ENCODE results near the gene ADRA2C. TPM values are rescaled to one million over a fixed set of nuclear protein-coding genes. Genes with fewer than 3 reads are reported as not detected.
"Not testable (repeated sequence)": the region's sequence is repeated elsewhere in the genome, so short reads cannot be mapped to it uniquely, and the experiment has no call there.

The ADRA2C gene
- polyA plus RNA-seq, 10 donors: 1.2 to 2.4 (median 1.8) TPM

DNA sequence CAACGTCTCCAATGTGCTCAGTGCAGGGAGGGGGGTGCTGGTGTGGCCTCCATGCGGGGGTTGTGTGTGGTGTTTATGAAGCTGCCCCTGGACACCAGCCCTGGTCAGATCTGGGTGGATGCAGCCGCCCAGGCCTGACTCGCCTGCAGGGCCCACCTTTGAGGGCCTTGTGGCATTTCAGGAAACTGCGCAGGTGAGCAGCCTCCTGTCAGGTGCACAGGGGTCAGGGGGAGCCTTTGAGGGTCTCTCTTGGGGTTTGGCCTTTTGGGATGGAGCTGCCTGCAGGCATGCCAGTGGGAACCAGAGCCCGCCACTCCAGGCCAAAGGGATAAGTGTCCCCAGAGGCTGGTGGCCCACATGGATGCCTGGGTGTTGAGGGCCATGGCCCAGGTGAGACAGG is 45.4 kb downstream of the ADRA2C start:
- no peak for DNase-seq

DNA sequence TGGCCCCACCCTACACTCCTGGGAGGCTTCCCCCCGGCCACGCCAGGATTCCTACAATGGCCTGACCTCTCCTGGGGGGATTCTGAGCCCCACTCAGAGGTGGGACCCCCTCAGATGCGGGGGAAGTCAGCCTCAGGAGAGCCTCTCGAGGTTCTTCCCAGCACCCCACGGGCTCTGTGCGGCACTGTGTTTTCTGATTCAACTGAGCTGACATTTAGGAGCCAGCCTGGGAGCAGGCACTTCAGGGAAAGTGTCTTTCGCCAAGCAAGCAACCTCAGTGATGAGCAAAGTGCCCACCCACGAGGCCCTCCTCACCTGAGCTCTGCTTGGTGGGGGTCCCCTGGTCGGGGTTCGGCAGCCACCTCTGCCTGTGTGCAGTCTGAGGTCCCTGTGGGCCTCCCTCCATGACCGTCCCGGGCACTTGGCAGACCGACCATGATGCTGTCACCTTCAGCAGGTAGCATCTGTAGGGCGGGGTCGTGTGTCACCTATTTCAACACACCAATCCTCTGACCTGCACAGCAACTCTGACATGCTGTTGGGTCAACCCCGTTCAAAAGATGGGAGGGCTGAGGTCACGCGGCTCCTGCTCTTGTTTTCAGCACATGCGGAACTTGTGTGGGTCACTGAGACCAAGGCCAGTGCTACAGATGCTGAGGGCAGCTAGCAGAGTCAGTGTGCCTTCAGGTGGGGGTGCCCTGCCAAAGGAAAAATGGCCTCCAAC is 46.2 kb downstream of the ADRA2C start:
- DNase-seq: no peak

DNA sequence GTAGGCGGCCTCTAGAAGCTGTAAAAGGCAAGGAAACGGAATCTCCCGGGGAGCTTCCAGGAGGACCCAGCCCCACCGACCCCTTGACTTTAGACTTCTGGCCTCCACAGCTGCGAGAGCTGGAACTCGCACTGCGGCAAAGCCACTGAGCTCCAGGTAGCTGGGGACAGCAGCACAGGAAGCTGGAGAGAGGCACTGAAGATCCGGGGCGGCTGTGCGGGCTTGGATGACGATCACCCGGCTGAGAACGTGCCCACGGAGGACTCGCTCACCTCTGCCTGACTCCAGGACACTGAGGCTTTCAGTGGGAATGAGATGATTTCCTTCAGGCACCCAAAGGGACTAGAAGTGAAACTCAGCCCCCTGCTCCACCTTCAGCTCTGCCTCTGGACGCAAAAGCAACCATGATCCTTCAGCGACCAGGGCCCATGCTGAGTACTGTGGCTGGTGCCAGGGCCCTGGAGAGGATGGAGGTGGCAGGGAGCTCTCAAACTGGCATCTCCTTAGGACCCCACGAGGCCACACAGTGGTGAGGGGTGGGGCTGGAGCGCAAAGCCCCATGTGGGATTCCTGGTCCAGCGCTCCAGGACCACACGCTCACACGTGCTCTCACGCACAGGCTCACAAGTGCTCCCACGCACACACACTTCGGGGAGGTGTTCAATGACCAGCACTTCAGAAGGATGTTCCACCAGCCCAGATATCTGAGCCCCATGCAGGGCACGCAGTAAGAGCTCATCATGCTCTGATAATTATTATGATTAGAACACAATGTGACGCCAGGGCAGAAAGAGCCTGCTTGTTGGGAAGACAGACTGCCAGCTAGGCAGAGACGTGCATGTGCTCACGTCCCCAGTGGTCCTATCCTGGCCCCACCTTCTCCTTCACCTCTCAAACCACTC is 47.2 kb downstream of the ADRA2C start:
- no peak for DNase-seq

DNA sequence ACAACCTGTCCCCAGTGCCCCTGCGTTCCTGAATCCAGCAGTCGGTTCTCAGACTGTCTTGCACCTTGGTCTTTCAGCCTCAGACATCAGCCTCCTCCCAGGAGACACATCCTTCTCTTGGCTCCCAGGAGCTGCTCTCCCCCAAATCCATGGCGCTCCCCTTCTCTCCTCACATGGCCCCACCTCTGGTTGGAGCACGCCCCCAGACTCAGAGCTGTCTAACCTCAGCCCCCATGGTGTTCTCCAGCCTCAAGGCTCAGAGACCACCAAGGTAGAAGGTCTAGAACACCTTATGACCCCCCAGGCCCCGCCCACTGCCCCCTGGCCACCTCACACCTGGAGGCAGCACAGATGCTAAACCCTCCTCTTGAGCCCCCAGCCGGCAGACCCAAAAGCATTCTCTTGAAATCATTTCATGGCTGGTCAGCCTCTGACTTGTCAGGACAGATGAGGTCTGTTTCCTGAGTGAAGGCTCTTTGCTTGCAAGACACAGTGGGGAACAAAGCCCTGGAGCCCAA is 47.9 kb downstream of the ADRA2C start:
- DNase-seq: no peak

GRCh38 chr4:3814838-3815237 is 48.7 kb downstream of the ADRA2C start:
- not testable (repeated sequence) for DNase-seq

- DNase-seq: no peak
Observed at GRCh38 chr4:3816256-3816825, 50.2 kb downstream of the ADRA2C start.

DNA sequence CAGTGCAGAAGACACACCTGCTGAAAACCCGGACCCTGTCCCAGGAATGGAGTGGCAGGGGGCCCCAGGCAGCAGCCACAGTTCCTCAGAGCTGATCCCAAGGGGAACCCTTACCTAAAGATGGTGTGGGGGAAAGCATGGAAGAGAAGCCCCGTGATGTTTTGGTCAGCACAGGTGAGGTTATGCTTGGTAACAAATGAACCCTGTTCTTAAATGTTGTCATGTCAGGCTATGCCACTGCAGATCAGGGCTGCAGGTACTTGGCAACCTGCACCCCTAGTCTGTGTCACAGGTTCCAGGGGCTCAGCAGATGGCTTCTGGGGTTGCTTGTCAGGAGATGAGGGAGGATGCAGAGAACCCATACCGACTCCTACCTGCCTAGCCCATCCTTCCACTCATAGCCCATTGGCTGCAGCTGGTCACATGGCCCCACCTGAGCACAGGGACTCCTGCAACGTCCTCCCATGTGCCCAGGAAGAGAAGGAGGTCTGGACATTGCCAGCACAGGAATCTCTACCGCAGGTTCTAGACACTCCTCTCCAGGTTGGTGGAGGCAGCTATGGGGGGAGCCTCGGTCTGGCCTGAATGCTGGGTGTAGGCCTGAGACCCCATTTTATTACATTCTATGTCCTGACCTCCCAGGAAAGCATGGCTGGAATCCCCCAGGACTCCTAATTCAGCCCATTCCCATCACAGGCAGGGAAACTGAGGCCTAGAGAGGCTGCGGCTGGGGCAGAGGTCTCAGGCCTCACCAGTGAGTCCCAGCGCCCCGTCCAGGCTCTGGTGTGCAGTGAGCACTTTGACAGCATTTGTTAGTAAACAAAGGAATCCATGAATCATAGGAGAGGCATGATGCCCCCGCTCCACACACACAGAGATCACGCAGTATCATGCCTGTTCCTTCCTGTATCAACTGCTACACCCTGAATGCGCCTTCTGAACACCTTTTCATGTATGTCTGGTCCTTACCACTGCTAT is 51.1 kb downstream of the ADRA2C start:
- no peak for DNase-seq

Other genes starting within 250 kb of the ADRA2C start
- gene LRPAP1, start 234.0 kb upstream of the ADRA2C start, polyA plus RNA-seq (ENCODE audit: insufficient read length in 10 of 10): 100 to 1,000 TPM in 2 of 10 donors, 10 to 100 TPM in 8; 60.3 to 115 (median 74.1) TPM